Measurements from ENCODE around the gene FHL1.
A peak's percentile ranks its signal among the peaks of the same experiment; 100 is the strongest.

The FHL1 gene

GRCh38 chrX:136260776-136261175, 113.4 kb downstream of the FHL1 start:
- H3K4me3 ChIP-seq, result no peak overlapping the region
- peak overlapping the region; percentile 58 to 79 for H3K27ac ChIP-seq
- TF ChIP-seq, protein P1, sequence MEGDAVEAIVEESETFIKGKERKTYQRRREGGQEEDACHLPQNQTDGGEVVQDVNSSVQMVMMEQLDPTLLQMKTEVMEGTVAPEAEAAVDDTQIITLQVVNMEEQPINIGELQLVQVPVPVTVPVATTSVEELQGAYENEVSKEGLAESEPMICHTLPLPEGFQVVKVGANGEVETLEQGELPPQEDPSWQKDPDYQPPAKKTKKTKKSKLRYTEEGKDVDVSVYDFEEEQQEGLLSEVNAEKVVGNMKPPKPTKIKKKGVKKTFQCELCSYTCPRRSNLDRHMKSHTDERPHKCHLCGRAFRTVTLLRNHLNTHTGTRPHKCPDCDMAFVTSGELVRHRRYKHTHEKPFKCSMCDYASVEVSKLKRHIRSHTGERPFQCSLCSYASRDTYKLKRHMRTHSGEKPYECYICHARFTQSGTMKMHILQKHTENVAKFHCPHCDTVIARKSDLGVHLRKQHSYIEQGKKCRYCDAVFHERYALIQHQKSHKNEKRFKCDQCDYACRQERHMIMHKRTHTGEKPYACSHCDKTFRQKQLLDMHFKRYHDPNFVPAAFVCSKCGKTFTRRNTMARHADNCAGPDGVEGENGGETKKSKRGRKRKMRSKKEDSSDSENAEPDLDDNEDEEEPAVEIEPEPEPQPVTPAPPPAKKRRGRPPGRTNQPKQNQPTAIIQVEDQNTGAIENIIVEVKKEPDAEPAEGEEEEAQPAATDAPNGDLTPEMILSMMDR (IDR thresholded peaks at IDR 0.05), result no peak
- DNase-seq (ENCODE audit: low spot score), result no peak

All from coronary artery (tissue), 2 donors.